Measurements from ENCODE around the gene C8B.

Gene C8B

DNA sequence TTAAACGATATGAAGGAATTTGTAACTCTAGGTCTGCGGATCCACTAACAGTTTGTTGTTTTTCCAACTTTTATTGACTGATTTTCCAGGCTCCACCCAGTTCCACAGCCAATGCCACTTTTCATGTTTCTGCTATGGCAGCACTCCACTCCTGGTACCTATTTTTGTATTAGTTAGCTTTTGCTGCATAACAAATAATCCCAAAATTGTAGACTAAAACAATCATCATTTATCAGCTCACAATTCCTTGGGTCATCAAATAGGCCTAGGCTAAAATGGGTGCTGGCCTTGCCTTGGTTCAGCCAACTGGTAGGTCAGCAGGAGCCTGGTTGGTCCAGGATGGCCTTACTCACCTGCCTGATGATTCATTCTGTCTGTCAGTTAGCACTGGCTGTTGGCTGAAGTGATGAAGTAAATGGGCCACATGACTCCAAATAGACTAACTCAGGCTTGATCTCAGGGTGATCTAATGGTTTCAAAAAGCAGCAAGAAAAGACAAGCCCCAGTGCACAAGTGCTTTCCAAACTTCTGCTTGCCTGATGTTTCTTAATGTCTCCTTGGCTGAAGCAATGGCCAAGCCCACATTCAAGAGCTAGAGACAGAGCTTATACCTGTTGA, 3.2 kb upstream of the C8B start:
- peak; percentile 50 for DNase-seq

DNA sequence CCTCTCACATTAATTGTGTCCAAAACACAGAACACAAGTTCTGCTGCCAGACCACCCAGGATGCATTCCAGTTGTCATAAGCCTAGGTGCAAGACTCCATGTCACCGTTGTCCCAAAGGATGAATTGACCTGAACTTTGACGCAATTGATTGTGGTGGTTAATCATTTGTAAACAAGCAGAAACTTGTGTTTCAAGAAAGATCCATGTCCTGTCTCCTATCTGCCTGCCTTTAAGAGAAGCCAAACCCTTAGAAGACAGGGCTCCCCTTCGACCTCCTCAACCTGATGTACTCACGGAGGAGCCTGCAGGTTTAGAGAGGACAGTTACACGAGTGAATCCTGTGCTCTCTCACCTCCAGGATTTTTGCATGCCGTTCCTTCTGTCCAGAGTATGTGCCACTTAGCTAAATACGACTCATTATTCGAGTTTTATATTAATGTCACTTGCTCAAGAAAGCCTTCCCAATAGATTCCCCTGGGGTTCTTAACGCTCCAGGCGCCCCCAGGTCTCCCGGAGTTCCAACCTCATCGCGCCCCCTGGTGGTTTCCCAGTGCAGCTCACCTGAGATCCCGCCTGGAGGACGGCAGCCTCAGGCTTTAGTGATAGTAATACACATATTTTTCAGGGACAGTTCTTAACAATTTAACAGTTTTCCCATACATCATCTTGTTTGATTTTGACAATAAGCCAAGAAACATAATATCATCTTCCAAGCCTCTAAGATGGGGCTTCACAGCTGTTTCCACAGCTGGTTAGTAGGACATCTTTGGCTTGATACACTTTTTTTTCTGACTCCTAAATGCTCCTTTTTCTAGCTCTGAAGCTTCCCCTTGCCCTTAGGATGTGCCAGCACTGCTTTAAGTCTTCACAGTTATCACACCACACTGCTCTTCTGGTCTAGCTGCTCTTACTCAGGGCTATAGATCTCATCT, 2.4 kb upstream of the C8B start:
- DNase-seq = no peak

DNA sequence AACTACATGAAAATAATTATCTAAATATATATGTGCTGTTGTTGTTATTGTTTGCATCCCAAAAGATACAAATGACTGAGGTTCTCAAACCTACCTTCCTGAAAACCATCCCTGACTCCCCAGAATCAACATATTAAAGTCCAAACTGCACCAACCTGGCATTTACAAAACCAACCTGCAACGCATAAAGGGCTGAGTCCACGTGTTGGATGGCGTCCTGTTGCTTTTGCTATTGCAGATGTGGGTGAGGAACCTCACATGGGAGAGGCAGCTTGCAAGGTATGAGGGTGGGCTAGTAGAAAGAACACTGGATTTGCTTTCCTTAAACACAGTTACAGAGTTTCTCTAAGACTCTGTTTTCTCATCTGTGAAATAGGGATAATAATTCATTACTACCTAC, 1.5 kb upstream of the C8B start:
- no peak for DNase-seq

DNA sequence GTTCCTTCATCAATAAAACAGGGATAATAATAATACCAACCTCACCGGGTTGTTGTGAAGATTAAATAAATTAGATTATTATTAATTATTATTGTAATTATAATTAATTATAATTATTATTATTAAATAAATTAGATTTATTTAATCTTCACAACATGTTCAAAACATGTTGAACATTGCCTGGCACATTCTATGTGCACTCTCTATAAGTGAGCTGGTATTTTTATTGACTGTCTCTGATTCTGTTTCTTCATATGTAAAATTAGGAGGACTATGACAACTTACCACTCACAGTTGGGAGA, 834 bp upstream of the C8B start:
- DNase-seq = no peak

DNA sequence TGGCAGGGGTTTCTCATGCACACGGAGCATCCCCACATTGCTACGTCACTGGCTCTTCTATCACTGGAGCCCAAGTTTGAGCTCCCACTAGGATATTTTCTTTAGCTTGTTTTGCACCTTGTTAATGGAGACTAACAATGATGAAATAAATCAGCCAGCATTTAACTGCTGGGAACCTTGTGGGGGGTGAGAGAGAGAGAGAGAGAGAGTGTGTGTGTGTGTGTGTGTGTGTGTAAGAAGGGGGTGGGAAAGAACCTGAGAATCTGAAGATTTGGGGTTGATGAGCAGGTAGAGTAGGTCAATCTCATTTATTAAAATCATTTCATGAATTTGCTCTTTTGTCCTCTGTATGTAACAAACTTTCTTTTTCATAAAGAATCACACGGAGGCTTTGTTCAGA, 624 bp downstream of the C8B start:
- DNase-seq = no peak

DNA sequence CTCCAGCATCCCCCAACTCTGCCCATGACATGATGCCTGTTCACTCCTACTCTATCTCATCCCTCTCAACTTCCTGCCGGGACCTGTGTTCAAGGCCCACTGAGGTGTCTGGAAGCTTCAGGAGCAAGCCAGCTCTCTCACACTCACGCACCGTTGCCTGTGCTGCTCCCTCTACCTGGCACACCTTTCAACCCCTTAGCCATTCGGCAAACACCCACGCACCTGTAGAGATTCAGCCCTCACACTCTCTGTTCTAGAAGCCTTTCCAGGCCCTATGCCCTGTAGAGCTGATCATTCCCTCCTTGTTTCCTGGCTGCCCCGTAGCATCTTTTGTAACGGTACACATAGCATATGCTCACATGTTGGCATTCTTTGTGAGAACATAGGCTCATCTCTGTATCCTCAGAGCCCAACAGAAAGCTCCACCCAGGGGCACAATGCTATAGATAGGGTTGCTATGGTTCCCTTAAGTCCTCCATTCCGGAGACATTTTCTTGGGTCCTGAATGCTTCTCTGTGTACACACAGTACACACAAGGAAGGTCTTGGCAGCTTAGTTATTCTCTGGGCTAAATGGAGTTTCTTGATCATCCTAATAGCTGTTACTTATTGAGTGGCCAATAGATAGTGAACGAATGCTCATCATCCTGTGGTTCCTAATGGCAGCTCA, 1.3 kb downstream of the C8B start:
- DNase-seq = no peak

DNA sequence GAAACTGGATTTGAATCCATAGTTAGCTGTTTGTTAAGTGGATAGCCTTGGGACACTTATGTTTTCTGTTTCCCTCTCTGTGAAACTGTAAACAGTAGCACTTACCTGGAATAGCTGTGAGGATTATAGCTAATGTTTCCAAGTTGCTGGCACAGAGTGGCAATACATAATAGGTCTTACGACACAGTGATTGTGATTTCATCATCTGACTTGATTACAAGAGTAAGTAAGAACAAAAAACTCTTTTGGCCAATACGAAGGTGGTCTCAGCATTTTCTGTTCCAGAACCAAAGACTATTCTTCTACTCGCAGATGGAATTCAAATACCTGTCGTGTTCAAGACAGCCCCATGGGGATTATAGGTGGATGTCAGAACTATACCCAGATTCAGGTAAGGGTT, 2.1 kb downstream of the C8B start:
- DNase-seq = no peak

DNA sequence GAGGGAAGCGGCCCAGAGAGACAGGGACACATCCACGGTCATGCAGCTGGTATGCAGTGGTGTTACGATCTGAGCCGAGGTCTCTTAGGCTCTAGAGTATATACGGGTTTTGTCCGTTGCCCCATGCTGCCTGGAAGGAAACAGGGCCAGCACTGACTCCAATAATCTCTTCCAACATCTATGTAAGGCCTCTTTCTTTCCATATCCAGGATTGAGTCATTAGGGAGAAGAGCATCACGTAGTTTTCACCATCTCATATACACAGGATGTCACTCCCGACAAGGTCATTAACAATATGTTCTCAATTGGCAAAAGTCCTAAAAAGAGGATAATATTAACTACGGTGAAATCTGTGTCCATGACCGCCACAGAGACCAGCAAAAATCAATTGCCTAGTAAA, 4.4 kb downstream of the C8B start:
- no peak for DNase-seq

DNA sequence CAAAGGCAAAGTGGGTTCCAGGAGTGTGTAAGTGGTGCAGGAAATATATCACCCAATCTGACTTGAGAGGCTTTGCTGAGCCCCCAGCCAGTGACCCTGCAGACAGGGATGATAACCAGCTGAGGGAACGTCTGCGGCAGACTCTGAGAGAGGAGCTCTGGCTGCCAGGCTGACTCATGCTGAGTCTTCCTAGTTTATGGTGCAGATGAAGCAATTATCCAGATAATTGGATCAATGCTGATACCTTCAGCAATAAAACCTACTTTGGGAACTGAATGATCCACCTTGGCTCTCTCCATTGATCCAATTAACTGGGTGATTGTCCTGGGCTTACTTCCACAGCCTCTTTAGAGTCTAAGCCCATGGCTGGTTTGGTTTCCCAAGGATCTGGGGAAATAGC, 7.3 kb downstream of the C8B start:
- no peak for DNase-seq

DNA sequence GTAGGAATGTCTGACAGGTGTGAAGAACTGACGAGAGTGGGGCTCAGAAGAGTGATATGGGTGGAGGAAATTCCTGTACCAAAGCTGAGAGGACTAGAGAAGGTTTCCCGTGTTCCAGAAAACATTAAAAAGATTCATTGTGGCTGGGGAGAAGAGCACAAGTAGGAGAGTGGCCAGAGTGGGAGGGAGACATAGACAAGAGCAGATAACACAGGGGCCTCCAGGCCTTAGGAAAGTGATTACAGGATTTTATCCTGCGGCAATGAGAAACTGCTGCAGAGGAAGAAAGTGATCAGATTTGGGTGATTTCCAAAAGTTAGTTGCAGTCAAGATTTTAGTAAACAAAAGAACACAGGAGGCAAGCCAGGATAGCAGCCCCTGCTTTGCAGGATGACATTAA, 7.9 kb downstream of the C8B start:
- no peak for DNase-seq

DNA sequence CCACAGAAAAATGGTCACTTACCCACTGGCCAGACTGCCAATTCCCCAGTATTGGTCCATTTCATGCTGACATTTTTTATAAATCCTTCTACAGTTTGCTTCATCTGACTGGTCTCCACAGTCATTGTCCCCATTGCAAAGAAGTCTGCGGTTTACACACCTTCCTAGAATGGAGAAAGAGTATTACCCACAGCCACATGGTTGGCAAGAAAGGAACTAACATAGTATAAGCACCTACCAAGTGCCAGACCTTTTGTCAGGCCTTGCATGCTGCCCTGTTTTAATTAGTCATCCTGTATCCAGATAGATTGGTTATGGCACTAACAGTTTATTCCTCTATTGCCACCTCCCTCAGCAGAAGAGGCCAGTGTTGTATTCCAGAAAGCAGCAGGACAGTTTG, 11.2 kb downstream of the C8B start:
- peak; percentile 43 for DNase-seq

DNA sequence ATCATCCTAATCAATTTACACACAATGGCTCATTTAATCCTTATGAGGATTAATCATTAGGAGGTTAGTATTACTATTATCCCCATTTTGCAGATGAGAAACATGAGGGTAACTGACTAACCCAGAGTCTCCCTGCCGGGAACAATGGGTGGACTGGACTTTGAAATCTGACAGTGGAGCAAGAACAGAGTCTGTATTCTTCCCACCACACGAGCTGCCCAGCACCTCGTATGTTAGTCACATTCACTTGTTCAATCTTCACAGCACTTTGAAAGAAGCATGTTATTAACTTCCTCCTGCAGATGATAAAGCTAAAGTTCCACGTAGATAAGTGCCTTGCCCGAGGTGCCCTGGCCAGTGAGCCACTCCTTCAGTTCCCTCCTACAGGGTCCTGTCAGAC, 12.4 kb downstream of the C8B start:
- no peak for DNase-seq

DNA sequence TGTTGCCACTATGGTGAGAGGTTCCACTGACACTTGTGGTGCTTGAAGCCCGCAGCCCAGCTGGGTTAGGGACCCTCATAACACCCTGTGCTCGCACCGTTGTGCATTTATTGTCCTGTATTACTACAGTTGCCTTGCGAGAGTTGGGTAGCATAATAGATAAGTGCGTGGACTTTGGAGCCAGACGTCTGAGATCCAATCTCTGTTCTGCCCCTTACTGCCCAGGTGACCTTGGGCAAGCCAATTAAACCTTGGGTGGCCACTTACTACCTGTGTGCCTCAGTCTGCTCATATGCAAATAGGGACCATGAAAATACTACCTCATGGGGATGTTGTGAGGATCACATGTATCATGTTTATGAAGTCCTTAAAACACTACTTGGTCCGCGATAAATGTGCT, 13.3 kb downstream of the C8B start:
- DNase-seq = no peak

DNA sequence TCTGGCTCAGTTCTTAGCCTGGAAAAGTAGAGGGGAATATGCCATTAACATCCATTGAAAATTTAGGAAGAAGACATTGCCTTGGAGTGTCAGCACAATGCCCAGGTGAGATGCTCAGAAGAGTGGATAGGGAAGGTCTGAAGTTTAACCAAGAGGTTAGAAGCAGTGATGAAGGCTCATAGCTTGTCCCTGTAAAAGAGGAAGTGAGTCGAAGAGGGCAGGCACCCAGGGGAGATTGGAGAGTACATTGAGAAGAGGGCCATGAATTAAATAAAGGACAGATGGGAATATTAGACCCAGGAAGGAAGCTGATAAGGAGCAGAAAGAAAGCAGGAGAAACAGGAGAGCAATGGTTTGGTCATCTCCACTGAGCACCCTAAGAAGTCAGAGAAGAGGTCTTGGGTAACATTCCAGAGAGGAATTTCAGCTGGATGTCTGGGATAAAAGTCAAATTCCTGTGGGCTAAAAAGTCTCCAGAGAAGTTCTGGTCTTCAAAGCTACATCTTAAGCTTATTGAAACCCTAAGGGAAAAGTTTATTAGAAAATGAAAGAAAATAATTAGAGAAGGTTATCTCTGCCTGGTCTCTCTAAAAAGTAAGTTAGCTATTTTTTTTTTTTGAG, 17.3 kb downstream of the C8B start:
- no peak for DNase-seq

DNA sequence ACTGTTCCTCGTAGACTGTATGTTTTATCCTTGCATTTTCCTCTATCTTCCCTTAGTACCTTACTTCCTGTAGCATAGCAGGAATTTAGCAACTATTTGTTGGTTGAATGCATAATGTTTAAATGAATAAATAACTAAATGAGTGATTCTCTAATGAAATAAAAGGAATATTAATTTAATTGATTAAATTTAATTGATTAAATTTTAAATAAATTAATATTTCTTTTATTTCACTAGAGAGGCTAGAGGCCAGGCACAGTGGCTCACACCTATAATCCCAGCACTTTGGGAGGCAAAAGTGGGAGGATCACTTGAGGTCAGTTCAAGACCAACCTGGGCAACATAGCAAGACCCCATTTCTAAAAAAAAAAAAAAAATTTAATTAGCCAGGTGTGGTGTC, 25.8 kb downstream of the C8B start:
- DNase-seq = no peak

DNA sequence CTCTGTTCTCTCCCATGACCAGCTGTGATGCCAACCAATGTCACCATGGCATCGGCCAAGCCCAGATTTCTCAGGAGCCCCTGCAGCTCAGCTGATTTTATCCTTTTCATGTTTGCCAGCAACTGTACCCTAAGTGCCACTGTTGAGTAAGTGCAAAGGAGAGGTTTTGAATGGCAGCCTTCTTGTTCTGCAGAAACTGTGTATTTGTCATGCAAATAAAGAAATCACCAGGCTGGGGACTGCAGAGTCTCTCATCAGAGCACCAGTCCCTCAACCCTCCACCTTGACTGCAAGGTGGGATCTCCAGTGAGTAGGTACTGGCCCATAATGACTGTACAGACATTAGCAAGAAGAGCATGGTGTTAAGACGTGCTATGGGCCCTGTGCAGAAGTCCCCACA, 26.6 kb downstream of the C8B start:
- no peak for DNase-seq

DNA sequence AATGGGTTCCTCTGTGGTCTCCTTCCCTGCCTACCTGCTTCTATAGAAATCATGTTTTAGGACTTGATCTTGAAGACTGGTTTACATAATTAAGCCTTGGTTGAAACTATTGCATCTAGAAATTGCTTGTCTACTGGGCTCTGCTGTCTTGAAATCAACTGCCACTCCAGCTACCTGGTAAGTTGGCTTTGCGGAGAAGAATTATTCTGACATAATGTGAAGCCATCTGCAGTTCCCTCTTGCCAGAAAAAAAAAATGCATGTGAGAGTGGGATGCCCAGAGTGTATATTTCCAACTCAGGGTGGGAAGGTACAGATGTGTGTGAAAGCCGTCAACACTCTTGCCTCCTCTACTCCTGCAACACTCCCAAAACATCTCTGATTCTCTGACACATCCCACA, 27.2 kb downstream of the C8B start:
- DNase-seq = no peak

DNA sequence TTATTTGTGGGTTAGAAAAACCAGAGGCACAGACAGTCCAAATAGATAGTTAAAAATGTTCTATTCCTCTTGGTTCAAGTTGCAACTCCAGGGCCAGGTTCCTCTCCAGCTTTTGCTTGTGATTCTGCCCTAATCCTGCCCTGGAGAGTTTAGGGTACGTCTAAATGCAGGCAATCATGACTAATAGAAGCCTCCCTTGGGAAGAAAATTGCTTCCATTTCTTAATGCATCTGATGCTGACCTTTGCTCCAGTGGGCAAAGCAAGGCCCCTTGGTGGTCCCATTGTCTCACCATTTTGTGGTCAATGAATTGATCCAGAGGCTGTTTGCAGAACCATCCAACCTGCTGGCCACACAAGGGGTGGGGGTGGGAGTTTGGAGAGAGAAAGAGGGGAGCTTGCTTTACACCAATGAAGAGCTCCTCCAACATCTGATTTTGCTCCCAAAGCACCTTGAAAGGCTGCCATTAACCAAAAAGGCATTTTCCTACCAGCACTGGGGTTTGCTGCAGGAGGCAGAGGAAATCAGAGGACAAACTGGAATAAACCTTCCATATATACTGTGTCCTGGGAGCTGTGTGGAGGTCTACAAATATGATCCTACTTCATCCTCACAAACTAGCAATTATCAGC, 31.3 kb downstream of the C8B start:
- no peak for DNase-seq

DNA sequence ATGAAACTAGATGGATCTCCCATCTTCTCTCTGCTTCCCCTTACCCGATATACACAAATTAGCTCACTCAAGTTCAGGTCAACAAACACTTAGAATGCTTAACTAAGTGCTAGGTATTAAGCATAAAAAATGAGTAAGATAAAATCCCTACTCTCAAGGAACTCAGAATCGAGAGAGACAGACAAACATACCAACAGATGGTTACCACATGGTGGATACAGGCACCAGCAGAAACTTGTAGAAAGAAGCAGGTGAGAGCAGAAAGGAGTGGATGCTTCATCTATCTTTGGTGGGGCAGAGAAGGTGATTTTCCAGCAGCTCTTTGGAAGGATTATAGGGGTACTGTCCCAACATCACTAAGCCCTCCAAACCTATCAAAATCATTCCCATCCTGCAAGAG, 32.2 kb downstream of the C8B start:
- DNase-seq = no peak

DNA sequence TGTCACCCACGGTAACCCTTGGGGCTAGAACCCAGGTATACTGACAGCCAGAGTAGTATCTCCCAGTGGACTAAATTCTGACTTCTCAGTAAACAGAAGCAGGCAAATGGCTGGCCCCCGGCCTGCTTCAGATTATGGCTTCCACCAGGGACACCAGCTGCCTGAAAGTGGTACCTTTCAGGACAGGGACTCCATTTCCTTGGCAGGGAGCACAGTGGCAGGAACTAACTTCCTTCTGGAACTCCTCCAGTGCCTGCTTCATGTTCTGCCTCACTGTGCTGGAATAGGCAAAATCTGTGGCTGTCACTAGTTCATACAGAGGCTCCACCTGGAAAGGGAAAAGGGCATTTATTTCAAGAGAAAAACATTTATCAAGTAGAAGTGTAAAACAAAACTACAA, 32.7 kb downstream of the C8B start:
- DNase-seq = no peak

DNA sequence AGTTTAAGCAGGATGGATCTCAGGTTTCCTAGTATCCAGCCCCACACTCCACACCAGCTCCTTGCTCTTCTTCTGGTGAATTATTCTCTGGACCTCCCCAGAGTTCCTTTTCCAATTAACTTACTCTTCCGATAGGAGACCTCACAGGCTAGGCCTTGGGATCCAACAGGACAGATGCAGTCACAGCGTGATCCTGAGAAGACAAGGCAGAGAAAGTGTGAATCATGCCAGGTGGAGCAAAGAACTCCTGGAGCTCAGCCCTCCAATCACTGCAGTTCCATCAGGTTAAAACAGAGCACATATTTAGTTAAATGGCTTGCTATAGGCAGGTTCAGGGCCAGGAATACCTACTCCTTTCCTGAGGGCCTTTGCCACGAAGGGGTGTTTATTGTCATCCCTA, 34.1 kb downstream of the C8B start:
- no peak for DNase-seq

DNA sequence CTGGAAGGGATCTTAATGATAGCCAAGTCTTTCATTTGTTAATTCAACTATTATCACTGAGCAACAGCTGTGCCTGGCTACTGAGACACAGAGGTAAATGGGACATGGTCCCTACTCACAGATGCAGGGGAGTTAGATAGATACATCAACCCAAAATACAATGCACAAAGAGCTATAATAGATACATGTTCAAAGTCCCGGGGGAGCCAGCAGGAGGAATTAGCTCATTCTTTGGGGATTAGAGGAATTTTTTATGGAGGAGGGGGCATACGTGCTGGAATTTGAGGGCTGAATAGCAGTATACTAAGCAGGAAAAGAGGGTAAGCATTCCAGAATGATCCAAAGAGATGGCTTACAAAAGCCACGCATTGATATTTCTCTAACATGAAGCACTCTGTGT, 34.6 kb downstream of the C8B start:
- no peak for DNase-seq

DNA sequence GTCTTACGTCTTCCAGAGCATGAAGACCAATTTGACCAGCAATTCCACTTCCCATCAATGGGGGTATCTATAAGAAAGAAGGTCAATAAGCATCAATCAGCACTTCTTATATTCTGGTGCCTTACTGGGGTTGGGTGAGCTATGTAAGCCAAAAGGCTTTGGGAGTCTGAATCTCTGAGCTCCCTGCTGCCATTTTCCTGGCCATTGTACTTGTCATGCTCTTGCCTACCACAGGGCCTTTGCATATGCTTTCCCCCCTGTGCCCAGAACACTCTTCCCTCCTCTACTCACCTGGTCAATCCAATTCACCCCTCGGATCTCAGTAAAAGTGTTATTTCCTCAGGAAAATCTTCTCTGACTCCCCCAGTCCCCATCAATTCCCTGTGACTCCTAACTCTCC, 36.3 kb downstream of the C8B start:
- DNase-seq = no peak

DNA sequence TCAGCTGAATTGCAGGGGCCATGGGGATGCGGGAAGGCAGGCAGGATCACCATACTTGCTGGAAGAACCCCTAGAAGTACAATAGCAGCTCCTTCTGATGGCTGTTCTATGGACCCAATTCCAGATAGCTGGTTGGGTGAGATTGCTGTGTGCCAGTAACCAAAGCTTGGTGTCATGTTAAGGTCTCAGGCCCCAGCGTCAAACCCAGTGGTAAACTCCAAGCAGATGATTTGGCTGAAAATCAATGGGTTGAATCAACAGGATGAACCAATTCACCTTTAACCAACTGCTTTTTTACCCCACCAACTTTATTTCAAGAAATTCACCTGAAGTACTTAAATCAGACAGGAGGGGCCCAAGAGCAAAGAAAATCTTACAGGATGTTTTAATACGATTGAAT, 37.8 kb downstream of the C8B start:
- DNase-seq = no peak

Data from NK-92 treated with Interleukin-12 subunit alpha and Interleukin-12 subunit beta, amount 100 ng/mL, for 24 hours (cell line).